Liver (tissue), 9 donors: ENCODE measurements around the gene C21orf58. TPM values are rescaled to one million over a fixed set of nuclear protein-coding genes. Genes with fewer than 3 reads are reported as not detected.

ENCODE experiments used
- DNase-seq: peaks from one replicate; pipeline ENCODE4 v3.0.0-alpha.2; 2017; ENCODE audit warnings: low spot score
- H3K27ac ChIP-seq, 2 donors: one replicate each; pipeline ENCODE4 v1.7.0; 2013; ENCODE audit warnings: inconsistent platforms in 2 of 2, low read length in 2 of 2, control low read depth in 1 of 2, low read depth in 1 of 2, mild to moderate bottlenecking in 1 of 2
- H3K27me3 ChIP-seq, 4 donors: one replicate each; pipeline versions ENCODE4 v1.6.1 to v1.7.0; 2013; ENCODE audit warnings: low read length in 3 of 4, inconsistent platforms in 1 of 4, mild to moderate bottlenecking in 1 of 4, moderate library complexity in 1 of 4; ENCODE audit not compliant: control insufficient read depth in 4 of 4, insufficient read depth in 4 of 4
- H3K36me3 ChIP-seq, 4 donors: one replicate each; pipeline versions ENCODE4 v1.6.1 to v1.7.0; 2013; ENCODE audit warnings: low read length in 3 of 4, mild to moderate bottlenecking in 3 of 4, low read depth in 1 of 4, moderate library complexity in 1 of 4; ENCODE audit not compliant: control insufficient read depth in 4 of 4, insufficient read depth in 3 of 4
- H3K4me1 ChIP-seq, 4 donors: one replicate each; pipeline versions ENCODE4 v1.6.1 to v1.7.0; 2013; ENCODE audit warnings: low read length in 3 of 4, mild to moderate bottlenecking in 3 of 4, moderate library complexity in 1 of 4; ENCODE audit not compliant: control insufficient read depth in 4 of 4, insufficient read depth in 4 of 4
- H3K4me3 ChIP-seq, 3 donors: one replicate each; pipeline versions ENCODE4 v1.6.1 to v1.7.0; 2013; ENCODE audit warnings: low read length in 3 of 3, control low read depth in 1 of 3, low read depth in 1 of 3, mild to moderate bottlenecking in 1 of 3
- H3K9ac ChIP-seq, 2 donors: one replicate each; pipeline ENCODE4 v1.7.0; 2013; ENCODE audit warnings: low read length in 2 of 2, mild to moderate bottlenecking in 2 of 2, moderate library complexity in 2 of 2, control low read depth in 1 of 2, low read depth in 1 of 2
- H3K9me3 ChIP-seq, 4 donors: one replicate each; pipeline versions ENCODE4 v1.6.1 to v1.7.0; 2013; ENCODE audit warnings: low read length in 3 of 4; ENCODE audit not compliant: control insufficient read depth in 4 of 4
- FOXA2 ChIP-seq: IDR thresholded peaks from 2 replicates; pipeline ENCODE4 v1.6.1; 2016; ENCODE audit warnings: antibody characterized with exemption
- GABPA ChIP-seq, 2 donors: IDR thresholded peaks in 1 of 2; conservative IDR thresholded peaks in 1 of 2; 2 replicates each; pipeline ENCODE4 v1.6.1; 2016; ENCODE audit warnings: antibody characterized with exemption in 2 of 2, mild to moderate bottlenecking in 1 of 2, moderate library complexity in 1 of 2
- HNF4A ChIP-seq, 2 donors: conservative IDR thresholded peaks; 2 replicates each; pipeline ENCODE4 v1.6.1; 2016; ENCODE audit warnings: antibody characterized with exemption in 2 of 2, mild to moderate bottlenecking in 2 of 2
- HNF4G ChIP-seq: IDR thresholded peaks from 2 replicates; pipeline ENCODE4 v1.6.1; 2016; ENCODE audit warnings: antibody characterized with exemption
- JUND ChIP-seq, 2 donors: IDR thresholded peaks; 2 replicates each; pipeline ENCODE4 v1.6.1; 2016; ENCODE audit warnings: antibody characterized with exemption in 2 of 2
- NR2F2 ChIP-seq: IDR thresholded peaks from 2 replicates; pipeline ENCODE4 v1.6.1; 2016; ENCODE audit warnings: antibody characterized with exemption
- RAD21 ChIP-seq, 2 donors: IDR thresholded peaks; 2 replicates each; pipeline ENCODE4 v1.6.1; 2016; ENCODE audit warnings: antibody characterized with exemption in 2 of 2, mild to moderate bottlenecking in 2 of 2
- SP1 ChIP-seq: IDR thresholded peaks from 2 replicates; pipeline ENCODE4 v1.6.1; 2018; ENCODE audit warnings: antibody characterized with exemption, mild to moderate bottlenecking
- TAF1 ChIP-seq: conservative IDR thresholded peaks from 2 replicates; pipeline ENCODE4 v1.6.1; 2016; ENCODE audit warnings: antibody characterized with exemption, mild to moderate bottlenecking
- YY1 ChIP-seq: IDR thresholded peaks from 2 replicates; pipeline ENCODE4 v1.6.1; 2016; ENCODE audit warnings: antibody characterized with exemption, mild to moderate bottlenecking
- ZBTB33 ChIP-seq: IDR thresholded peaks from 2 replicates; pipeline ENCODE4 v1.6.1; 2016; ENCODE audit warnings: antibody characterized with exemption
- WGBS: extraction: QIAGEN DNeasy Blood & Tissue Kit; methylation state at CpG from one replicate; pipeline ENCODE4 v1.1.7; 2013; 5-methylcytosine and 5-hydroxymethylcytosine counted together
- polyA plus RNA-seq, 2 donors: library from polyadenylated mRNA; stranded (reverse) in 1 of 2; unstranded in 1 of 2; fragments of 200-250 nt in 1 of 2; fragments of >200 nt in 1 of 2; fragmentation: Nextera tagmentation in 1 of 2; extraction: Ambion mirVana in 1 of 2; gene quantifications; one replicate each; pipeline versions ENCODE4 v1.2.1 to v1.2.3, GENCODE V29; 2013 to 2015
- total RNA-seq, 2 donors: library from RNA; depleted of rRNA; stranded (reverse); fragments of >200 nt; gene quantifications; one replicate each; pipeline ENCODE4 v1.2.3, GENCODE V29; 2014
- donor health status: healthy.
- donor health status: healthy.
- donor health status: healthy.
- donor health status: healthy.
- donor health status: healthy.

Gene C21orf58
- total and polyA plus RNA-seq, 4 donors, result 0.59 to 17.7 (median 0.68) TPM

- Histone ChIP-seq H3K27ac (no peak overlapping the region), H3K9me3 (no peaks in the 10 kb centered on the region), H3K9ac (no peak overlapping the region), H3K36me3 (peaks cover 23 to 76% (median 31%) of the 10 kb centered on the region in 4 donors), H3K4me1 (no peaks in the 10 kb centered on the region), H3K4me3 (no peak overlapping the region), H3K27me3 (no peaks in the 10 kb centered on the region)
- TF ChIP-seq GABPA (IDR thresholded peaks at IDR 0.05 in 1 of 2, conservative IDR thresholded peaks at IDR 0.05 in 1 of 2) (no peak), SP1 (no peak), ZBTB33 (no peak), TAF1 (no peak), JUND (IDR thresholded peaks at IDR 0.05) (no peak), RAD21 (IDR thresholded peaks at IDR 0.05) (no peak), HNF4G (no peak), HNF4A (conservative IDR thresholded peaks at IDR 0.05) (no peak)
- WGBS, result 97% methylated on average over 33 of the region's 33 CpGs
- no peak for DNase-seq
These were observed 31.7 kb upstream of the C21orf58 start for GRCh38 chr21:46355161-46356004.

- Histone ChIP-seq H3K9me3 (no peaks in the 10 kb centered on the region), H3K4me1 (no peaks in the 10 kb centered on the region), H3K27ac (no peak overlapping the region), H3K27me3 (no peaks in the 10 kb centered on the region), H3K36me3 (peaks cover 27 to 84% (median 35%) of the 10 kb centered on the region in 4 donors), H3K4me3 (no peak overlapping the region), H3K9ac (no peak overlapping the region)
- 97% methylated on average over 13 of the region's 13 CpGs for WGBS
- no peak for TF ChIP-seq TAF1
- TF ChIP-seq NR2F2, result no peak
- DNase-seq, result no peak
These were observed 30.8 kb upstream of the C21orf58 start for GRCh38 chr21:46354518-46354917.

GRCh38 chr21:46354046-46354445 lies 30.4 kb upstream of the C21orf58 start:
- TF ChIP-seq FOXA2, result no peak
- no peak overlapping the region for H3K4me3 ChIP-seq
- no peaks in the 10 kb centered on the region for H3K27me3 ChIP-seq
- H3K36me3 ChIP-seq, result peaks cover 27 to 88% (median 39%) of the 10 kb centered on the region in 4 donors
- H3K9me3 ChIP-seq, result no peaks in the 10 kb centered on the region
- H3K27ac ChIP-seq, result no peak overlapping the region
- no peak overlapping the region for H3K9ac ChIP-seq
- DNase-seq, result no peak
- no peaks in the 10 kb centered on the region for H3K4me1 ChIP-seq
- WGBS, result 94% methylated on average over 16 of the region's 16 CpGs

GRCh38 chr21:46352913-46353312 lies 29.2 kb upstream of the C21orf58 start:
- H3K27me3 ChIP-seq, result no peaks in the 10 kb centered on the region
- no peak for DNase-seq
- H3K27ac ChIP-seq, result no peak overlapping the region
- peaks cover 25 to 89% (median 39%) of the 10 kb centered on the region in 4 donors for H3K36me3 ChIP-seq
- TF ChIP-seq YY1, result no peak
- H3K9ac ChIP-seq, result no peak overlapping the region
- H3K4me1 ChIP-seq, result no peaks in the 10 kb centered on the region
- WGBS, result 91% methylated on average over 14 of the region's 14 CpGs
- H3K4me3 ChIP-seq, result no peak overlapping the region
- H3K9me3 ChIP-seq, result no peaks in the 10 kb centered on the region
